GM03348 (cell line): ENCODE data around the gene THUMPD2.
A peak's percentile ranks its signal among the peaks of the same experiment; 100 is the strongest.

Source experiments
- DNase-seq: peaks from one replicate; pipeline ENCODE4 v3.0.0; 2012; ENCODE audit warnings: low spot score

The THUMPD2 gene

DNA sequence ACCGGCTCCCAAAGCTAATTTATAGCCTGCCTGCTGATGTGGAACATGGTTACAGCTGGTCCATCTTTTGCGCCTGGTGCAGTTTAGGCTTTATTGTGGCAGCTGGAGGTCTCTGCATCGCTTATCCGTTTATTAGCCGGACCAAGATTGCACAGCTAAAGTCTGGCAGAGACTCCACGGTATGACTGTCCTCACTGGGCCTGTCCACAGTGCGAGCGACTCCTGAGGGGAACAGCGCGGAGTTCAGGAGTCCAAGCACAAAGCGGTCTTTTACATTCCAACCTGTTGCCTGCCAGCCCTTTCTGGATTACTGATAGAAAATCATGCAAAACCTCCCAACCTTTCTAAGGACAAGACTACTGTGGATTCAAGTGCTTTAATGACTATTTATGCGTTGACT is 62.0 kb downstream of the THUMPD2 start:
- no peak for DNase-seq

GRCh38 chr2:39715822-39716221 is 63.2 kb downstream of the THUMPD2 start:
- no peak for DNase-seq

DNA sequence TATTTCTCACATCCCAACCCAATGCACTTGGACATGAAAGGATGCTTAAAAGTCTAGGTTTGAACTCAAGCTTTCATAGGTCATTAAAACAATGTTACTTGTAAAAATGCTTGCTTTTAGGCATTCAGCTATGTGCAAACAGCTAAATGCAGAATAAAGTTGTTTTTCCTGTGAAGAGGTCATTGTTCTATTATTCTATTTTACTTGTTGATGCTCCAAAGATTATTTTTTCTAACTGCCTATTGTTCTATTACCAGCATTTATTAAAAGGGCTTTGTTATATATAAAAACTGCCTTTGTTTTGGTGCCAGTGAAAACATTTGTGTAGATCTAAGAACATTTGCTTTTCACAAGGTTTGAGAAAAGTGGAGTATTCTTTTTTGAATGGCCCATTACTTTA is 64.0 kb downstream of the THUMPD2 start:
- no peak for DNase-seq

- no peak for DNase-seq
Observed at GRCh38 chr2:39712953-39713352, 66.1 kb downstream of the THUMPD2 start.

DNA sequence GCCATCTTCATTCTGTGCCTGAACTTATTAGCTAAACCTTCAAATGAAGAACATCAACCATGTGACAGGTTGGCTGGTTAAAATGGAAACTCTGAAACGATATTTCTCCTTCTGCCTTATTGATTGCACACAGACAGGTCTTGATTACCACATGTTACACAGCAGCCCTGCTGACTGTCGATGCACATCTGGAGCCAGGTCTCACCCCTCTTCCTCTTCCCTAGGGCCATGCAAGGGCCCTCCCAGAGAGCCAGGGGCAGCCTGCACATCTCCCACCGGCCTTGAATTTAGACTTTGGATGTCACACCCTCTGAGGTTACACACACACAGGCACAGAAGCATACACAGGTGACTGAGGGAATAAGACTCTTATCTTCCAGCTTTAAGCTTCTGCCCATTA is 68.3 kb downstream of the THUMPD2 start:
- no peak for DNase-seq

DNA sequence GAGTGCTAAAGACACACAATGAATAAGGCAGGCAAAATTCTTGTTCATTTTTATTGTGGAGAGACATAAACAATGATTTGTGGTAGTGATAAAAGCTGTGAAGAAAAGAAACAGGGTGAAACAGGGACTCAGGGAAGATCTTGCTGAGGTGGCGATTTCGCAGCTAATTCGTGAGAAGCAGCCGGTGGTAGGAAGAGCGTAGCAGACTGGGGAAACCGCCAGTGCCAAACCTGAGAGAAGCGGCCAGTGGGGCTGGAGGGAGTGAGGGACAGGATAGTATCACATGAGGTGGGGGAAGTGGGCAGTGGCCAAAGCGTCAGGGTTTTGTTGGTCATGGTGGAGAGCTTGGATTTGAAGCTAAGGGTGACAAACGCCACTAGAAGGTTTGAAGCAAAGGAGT is 71.1 kb downstream of the THUMPD2 start:
- no peak for DNase-seq

- DNase-seq, result no peak
Observed at GRCh38 chr2:39706945-39707344, 72.1 kb downstream of the THUMPD2 start.

DNA sequence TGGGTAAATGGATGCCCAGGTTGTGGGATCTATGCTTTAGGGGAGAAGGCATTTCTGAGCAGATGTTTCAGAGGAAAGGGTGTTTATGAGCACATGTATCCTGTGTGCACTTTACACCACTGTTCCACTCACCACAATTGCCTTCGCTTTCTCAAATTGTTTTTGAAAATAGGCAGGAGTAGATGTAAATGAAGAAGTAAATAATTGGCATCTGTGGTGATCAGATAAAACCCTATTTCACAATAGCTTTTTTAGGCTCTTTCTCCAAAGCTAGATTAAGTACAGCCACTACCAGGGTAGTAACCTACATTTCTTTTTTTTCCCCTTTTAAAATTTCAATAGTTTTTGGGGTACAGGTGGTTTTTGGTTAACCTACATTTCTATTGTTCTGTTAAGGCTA is 72.7 kb downstream of the THUMPD2 start:
- no peak for DNase-seq

DNA sequence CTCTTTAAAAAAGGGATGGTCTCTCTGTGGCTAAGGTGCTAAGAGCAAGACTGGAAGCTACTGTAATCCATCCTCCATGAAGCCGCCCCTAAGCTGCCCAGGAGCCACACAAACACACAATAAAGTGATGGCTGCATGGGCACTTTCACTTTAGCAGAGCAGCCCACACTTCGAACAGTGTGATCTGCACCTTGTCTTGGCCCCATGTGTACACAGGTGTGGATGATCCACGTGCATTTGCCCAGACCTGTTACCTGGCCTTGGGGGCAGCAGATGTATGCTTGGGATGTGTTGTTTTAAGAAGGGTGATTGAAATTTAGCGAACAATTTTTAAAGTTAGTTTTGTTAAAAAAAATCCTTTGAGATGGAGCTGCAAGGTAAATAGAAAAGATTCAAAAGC is 73.4 kb downstream of the THUMPD2 start:
- DNase-seq, result no peak

- no peak for DNase-seq
Observed at GRCh38 chr2:39704540-39704939, 74.5 kb downstream of the THUMPD2 start.

DNA sequence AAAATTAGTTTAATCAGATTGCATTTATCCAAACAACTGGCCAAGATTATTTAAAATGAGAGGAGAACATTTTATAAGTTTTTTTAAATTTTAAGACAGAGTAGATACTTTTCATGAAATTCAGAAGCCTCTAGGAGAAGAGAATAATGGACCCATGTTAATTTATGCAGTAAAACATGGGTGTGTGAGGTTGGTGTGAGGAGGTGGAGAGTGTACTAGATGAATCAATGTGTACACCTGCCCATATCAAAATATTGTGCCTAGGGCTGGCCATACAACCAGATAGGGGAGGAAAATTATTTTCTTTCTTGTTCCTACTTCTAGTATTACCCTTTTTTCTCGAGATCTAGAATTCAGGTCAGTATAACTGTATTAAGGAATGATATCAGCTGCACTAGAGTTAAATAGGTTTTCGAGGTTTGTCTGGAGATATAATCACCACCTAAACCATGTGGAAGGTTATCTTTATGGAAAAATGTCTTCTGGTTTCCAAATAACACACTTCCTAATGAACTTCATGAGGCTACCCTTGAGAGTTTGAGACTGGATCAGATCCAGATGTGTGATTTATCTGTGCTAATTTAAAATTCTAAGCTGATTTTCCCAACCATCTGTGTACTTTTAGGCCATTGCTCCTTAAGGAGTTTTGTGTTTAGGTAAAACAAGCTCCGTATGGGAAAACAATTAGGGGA is 75.7 kb downstream of the THUMPD2 start:
- DNase-seq, result no peak

GRCh38 chr2:39701137-39701536 is 77.9 kb downstream of the THUMPD2 start:
- DNase-seq, result no peak

DNA sequence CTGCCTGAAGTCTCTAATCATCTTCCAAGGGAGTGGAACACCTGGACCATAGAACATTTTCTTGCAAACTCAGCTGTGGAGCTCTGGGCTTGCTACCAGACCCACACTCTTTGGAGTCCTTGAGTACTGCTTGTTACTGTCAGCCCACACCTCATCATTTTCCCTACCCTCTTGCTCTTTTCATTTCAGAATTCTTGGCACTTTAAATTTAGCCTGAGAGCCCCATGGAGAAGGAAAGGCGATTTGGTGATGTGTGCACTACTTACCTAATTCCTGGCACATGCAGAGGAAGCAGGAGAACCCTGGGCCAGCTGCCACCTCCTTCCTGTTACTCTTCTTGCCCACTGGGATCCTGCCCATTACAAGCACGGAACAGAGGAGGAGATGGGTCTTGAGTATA is 81.6 kb downstream of the THUMPD2 start:
- DNase-seq, result no peak

GRCh38 chr2:39696838-39697237 is 82.2 kb downstream of the THUMPD2 start:
- peak; percentile 53 for DNase-seq

GRCh38 chr2:39696101-39696553 is 82.9 kb downstream of the THUMPD2 start:
- peak; percentile 58 for DNase-seq

DNA sequence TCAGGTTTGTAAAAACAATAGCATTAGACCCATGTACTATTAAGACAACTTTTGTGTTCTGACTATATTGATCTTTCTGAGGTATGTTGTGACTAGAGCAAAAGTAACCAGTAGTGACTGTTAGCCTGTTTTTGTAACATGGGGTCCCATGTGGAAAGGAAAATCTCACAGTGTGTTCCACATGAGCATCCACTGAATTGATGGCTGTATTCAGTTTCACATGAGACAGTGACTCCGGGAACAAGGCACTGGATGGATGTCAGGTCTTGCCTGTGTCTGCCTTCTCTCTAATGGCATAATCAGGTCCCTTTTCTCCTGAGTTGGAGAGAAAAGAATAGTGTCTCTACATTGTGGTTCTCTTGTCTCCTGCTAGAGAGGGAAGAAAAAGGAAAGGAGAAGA is 85.8 kb downstream of the THUMPD2 start:
- DNase-seq, result no peak

DNA sequence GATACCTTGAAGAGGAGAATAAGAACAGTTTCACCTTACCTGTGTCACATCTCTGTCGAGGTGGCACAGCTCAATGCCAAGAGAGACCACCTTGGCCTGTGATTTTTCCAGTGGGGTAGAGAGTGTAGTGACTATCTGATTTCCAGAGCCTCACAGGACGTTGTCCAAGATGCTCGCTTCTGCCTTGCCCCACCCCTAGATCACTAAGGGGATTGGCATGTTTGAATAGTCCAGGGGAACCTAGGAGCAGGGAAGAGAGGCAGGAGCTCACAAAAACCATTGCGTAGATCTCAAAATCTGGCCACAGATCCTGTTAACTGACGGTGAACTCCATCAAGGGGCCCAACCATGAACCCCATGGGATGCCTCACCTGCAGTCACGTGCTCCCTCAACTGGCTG is 89.2 kb downstream of the THUMPD2 start:
- no peak for DNase-seq

DNA sequence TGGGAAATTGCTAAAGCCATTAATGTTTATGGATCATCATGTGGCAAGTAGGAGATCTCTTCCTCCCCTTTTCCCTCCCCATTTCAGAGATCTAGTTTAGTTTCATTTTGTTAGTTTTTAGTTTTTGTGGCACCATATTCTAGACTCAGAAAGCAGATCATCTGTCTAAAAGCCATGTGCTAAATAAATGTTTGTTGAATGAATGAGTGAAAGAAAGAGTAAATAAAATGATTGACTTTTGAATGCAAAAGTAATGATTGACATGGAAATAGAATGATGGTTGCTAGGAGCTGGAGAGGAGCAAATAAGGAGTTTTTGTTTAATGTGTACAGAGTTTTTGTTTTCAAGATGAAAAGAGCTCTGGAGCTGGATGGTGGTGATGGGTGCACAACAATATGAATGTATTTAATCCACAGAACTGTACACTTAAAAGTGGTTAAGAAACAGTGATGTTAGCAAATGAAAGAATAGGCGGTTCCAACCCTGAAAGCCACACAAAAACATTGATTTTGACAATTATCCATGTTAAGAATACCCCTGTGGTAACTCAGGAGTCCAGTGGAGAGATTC is 89.7 kb downstream of the THUMPD2 start:
- DNase-seq, result no peak

DNA sequence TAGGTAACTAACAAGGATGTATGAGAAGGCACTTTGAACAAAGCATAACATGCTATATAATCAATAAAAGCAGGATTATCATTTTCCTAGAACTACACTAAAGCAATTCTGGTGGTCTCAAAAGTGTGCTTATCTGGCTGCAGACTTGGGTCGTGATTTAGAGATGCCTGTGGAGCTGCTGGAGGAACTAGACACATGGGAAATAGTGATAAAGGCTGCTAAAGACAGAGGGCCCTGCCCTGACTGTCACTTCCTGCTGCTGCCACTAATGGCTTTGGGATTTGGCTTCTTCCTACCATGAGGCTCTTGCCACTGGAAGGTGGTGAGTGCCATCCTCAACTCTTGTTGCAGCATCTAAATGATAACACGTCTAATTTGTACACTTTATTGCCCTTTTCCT is 90.9 kb downstream of the THUMPD2 start:
- DNase-seq, result no peak

DNA sequence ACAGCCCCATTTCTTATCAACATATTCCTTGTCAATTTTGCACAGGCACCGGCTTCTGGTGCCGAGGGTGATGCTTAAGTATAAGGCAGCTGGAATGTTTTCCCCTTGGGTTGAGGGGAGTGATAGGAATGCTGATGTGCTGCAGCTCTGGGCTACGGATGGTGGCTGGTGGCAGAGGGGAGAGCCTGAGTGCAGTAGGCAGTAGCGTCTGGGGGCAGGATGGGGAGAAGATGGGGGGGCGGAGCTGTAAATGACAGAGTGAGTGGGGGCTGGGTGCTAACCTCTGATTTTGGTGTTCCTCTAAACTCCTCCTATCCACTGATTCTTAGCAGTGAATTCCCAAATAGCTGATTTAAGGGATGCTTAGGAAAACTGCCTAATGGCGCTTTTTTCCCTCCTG is 92.6 kb downstream of the THUMPD2 start:
- DNase-seq, result no peak
